MM.1S (cell line): ENCODE measurements around the gene TBL1XR1.
"Not testable (repeated sequence)": the region's sequence is repeated elsewhere in the genome, so short reads cannot be mapped to it uniquely, and the experiment has no call there.

Experiments used
- CTCF ChIP-seq: fragments of 300-600 bp; sonication (generic); IDR thresholded peaks from 2 replicates; pipeline ENCODE4 v1.5.1; 2016; ENCODE audit warnings: antibody characterized with exemption, low read length, mixed read lengths
- EZH2 ChIP-seq: fragments of 300-600 bp; sonication (generic); optimal IDR thresholded peaks from 2 replicates; pipeline ENCODE3; 2017; ENCODE audit warnings: low read depth, mild to moderate bottlenecking, antibody characterized with exemption, low read length, mixed read lengths

GRCh38 chr3:177190184-177190583 is 7.1 kb downstream of the TBL1XR1 start:
- TF ChIP-seq EZH2, CTCF: not testable (repeated sequence)
